Fibroblast of lung (primary cell): ENCODE results near the gene ZNF267.

ENCODE experiments used
- EZH2 ChIP-seq: IDR thresholded peaks from 2 replicates; pipeline ENCODE4 v1.5.1; 2012; ENCODE audit warnings: low read length, control low read depth, mild to moderate bottlenecking; ENCODE audit errors: missing control alignments
- TF ChIP-seq, protein P1 (sequence below), 2 donors: IDR thresholded peaks in 1 of 2; conservative IDR thresholded peaks in 1 of 2; 1 replicate in 1 of 2; 2 replicates in 1 of 2; pipeline ENCODE4 v1.5.1; 2011 to 2012; ENCODE audit warnings: low read length in 2 of 2, control low read depth in 1 of 2, inconsistent platforms in 1 of 2, low read depth in 1 of 2, mild to moderate bottlenecking in 1 of 2

GRCh38 chr16:31888735-31889134 lies 15.1 kb downstream of the ZNF267 start:
- TF ChIP-seq, protein P1, sequence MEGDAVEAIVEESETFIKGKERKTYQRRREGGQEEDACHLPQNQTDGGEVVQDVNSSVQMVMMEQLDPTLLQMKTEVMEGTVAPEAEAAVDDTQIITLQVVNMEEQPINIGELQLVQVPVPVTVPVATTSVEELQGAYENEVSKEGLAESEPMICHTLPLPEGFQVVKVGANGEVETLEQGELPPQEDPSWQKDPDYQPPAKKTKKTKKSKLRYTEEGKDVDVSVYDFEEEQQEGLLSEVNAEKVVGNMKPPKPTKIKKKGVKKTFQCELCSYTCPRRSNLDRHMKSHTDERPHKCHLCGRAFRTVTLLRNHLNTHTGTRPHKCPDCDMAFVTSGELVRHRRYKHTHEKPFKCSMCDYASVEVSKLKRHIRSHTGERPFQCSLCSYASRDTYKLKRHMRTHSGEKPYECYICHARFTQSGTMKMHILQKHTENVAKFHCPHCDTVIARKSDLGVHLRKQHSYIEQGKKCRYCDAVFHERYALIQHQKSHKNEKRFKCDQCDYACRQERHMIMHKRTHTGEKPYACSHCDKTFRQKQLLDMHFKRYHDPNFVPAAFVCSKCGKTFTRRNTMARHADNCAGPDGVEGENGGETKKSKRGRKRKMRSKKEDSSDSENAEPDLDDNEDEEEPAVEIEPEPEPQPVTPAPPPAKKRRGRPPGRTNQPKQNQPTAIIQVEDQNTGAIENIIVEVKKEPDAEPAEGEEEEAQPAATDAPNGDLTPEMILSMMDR (conservative IDR thresholded peaks at IDR 0.05 in 1 of 2, IDR thresholded peaks at IDR 0.05 in 1 of 2; ENCODE audit: low read depth in 1 of 2, low read length in 2 of 2): no peak
- TF ChIP-seq EZH2: no peak
